ENCODE measurements around the gene PTPRN2. TPM values are rescaled to one million over a fixed set of nuclear protein-coding genes. Genes with fewer than 3 reads are reported as not detected.

PTPRN2 gene
- total RNA-seq, 1 donor from 2014 or later, result 2.4 TPM

- Histone ChIP-seq H3K36me3 (ENCODE audit: control insufficient read depth, insufficient read depth, low read length) (no peaks in the 10 kb centered on the region), H3K4me3 (ENCODE audit: low read depth, low read length) (no peak overlapping the region), H3K27me3 (ENCODE audit: control insufficient read depth, insufficient read depth, low read length) (peaks cover 40% of the 10 kb centered on the region)
- no peak for TF ChIP-seq CTCF (IDR thresholded peaks at IDR 0.05; ENCODE audit: insufficient read depth, low read length, poor library complexity, severe bottlenecking)
- no peak for DNase-seq (ENCODE audit: low read depth)
Observed at GRCh38 chr7:157679607-157680006, 908.0 kb downstream of the PTPRN2 start.

- no peak for TF ChIP-seq CTCF (IDR thresholded peaks at IDR 0.05; ENCODE audit: insufficient read depth, low read length, poor library complexity, severe bottlenecking)
- DNase-seq (ENCODE audit: low read depth), result no peak
- no peaks in the 10 kb centered on the region for H3K36me3 ChIP-seq (ENCODE audit: control insufficient read depth, insufficient read depth, low read length)
- no peak overlapping the region for H3K4me3 ChIP-seq (ENCODE audit: low read depth, low read length)
- peaks cover 34% of the 10 kb centered on the region for H3K27me3 ChIP-seq (ENCODE audit: control insufficient read depth, insufficient read depth, low read length)
Observed at GRCh38 chr7:157678501-157678900, 909.1 kb downstream of the PTPRN2 start.

- TF ChIP-seq CTCF (IDR thresholded peaks at IDR 0.05; ENCODE audit: insufficient read depth, low read length, poor library complexity, severe bottlenecking), result no peak
- DNase-seq (ENCODE audit: low read depth), result no peak
- H3K27me3 ChIP-seq (ENCODE audit: control insufficient read depth, insufficient read depth, low read length), result peaks cover 18% of the 10 kb centered on the region
- H3K36me3 ChIP-seq (ENCODE audit: control insufficient read depth, insufficient read depth, low read length), result no peaks in the 10 kb centered on the region
- H3K4me3 ChIP-seq (ENCODE audit: low read depth, low read length), result no peak overlapping the region
Observed at GRCh38 chr7:157676456-157677255, 911.0 kb downstream of the PTPRN2 start.

- no peak for TF ChIP-seq CTCF (IDR thresholded peaks at IDR 0.05; ENCODE audit: insufficient read depth, low read length, poor library complexity, severe bottlenecking)
- DNase-seq (ENCODE audit: low read depth), result no peak
- Histone ChIP-seq H3K36me3 (ENCODE audit: control insufficient read depth, insufficient read depth, low read length) (no peaks in the 10 kb centered on the region), H3K4me3 (ENCODE audit: low read depth, low read length) (no peak overlapping the region), H3K27me3 (ENCODE audit: control insufficient read depth, insufficient read depth, low read length) (peaks cover 17% of the 10 kb centered on the region)
Observed at GRCh38 chr7:157676001-157676400, 911.6 kb downstream of the PTPRN2 start.

GRCh38 chr7:157675427-157675927 lies 912.1 kb downstream of the PTPRN2 start:
- DNase-seq (ENCODE audit: low read depth), result no peak
- peaks cover 17% of the 10 kb centered on the region for H3K27me3 ChIP-seq (ENCODE audit: control insufficient read depth, insufficient read depth, low read length)
- H3K4me3 ChIP-seq (ENCODE audit: low read depth, low read length), result no peak overlapping the region
- no peaks in the 10 kb centered on the region for H3K36me3 ChIP-seq (ENCODE audit: control insufficient read depth, insufficient read depth, low read length)
- no peak for TF ChIP-seq CTCF (IDR thresholded peaks at IDR 0.05; ENCODE audit: insufficient read depth, low read length, poor library complexity, severe bottlenecking)

Measured in kidney epithelial cell (primary cell).